ENCODE measurements around the gene CDH13. TPM values are rescaled to one million over a fixed set of nuclear protein-coding genes. Genes with fewer than 3 reads are reported as not detected.

Gene CDH13
- total RNA-seq, 2 experiments from 2014 or later, result not detected

GRCh38 chr16:83348991-83349390, 722.2 kb downstream of the CDH13 start:
- Histone ChIP-seq H3K9me3 (ENCODE audit: low read length) (no peaks in the 10 kb centered on the region), H3K4me1 (ENCODE audit: insufficient read depth, low read length, poor library complexity, severe bottlenecking) (no peaks in the 10 kb centered on the region), H2AFZ (ENCODE audit: low read length) (no peak overlapping the region), H3K9me2 (ENCODE audit: insufficient read depth, low read length) (no peaks in the 10 kb centered on the region), H3K27ac (ENCODE audit: low read depth, low read length, poor library complexity, severe bottlenecking) (no peak overlapping the region), H3K36me3 (ENCODE audit: insufficient read depth, low read length) (no peaks in the 10 kb centered on the region), H3K4me3 (ENCODE audit: low read depth, low read length, poor library complexity, severe bottlenecking) (no peak overlapping the region), H4K20me1 (ENCODE audit: insufficient read depth, low read length) (no peaks in the 10 kb centered on the region), H3K4me2 (ENCODE audit: low read length) (no peak overlapping the region), H3K79me2 (ENCODE audit: insufficient read depth, low read depth, low read length) (no peaks in the 10 kb centered on the region)
- no TSS peak for BruUV-seq (replicated peaks)
- no peak for DNase-seq (ENCODE audit: low spot score)
- ChIA-PET POLR2A (no interaction called here), CTCF (ENCODE audit: unreplicated experiment) (no interaction called here)
- intact Hi-C loops (cut with micrococcal nuclease; ENCODE audit: unreplicated experiment), result no loop called here
- TF ChIP-seq EZH2phosphoT487 (IDR thresholded peaks at IDR 0.05; ENCODE audit: borderline replicate concordance, low read depth, low read length) (no peak), CTCF (conservative IDR thresholded peaks at IDR 0.05; ENCODE audit: low read length) (no peak)

- TF ChIP-seq CTCF (conservative IDR thresholded peaks at IDR 0.05; ENCODE audit: low read length) (no peak), EZH2phosphoT487 (IDR thresholded peaks at IDR 0.05; ENCODE audit: borderline replicate concordance, low read depth, low read length) (no peak)
- H2AFZ ChIP-seq (ENCODE audit: low read length), result no peak overlapping the region
- no peak overlapping the region for H3K4me2 ChIP-seq (ENCODE audit: low read length)
- H3K36me3 ChIP-seq (ENCODE audit: insufficient read depth, low read length), result no peaks in the 10 kb centered on the region
- H3K4me1 ChIP-seq (ENCODE audit: insufficient read depth, low read length, poor library complexity, severe bottlenecking), result no peaks in the 10 kb centered on the region
- no peaks in the 10 kb centered on the region for H3K9me2 ChIP-seq (ENCODE audit: insufficient read depth, low read length)
- no peak overlapping the region for H3K4me3 ChIP-seq (ENCODE audit: low read depth, low read length, poor library complexity, severe bottlenecking)
- H3K79me2 ChIP-seq (ENCODE audit: insufficient read depth, low read depth, low read length), result no peaks in the 10 kb centered on the region
- no peaks in the 10 kb centered on the region for H3K9me3 ChIP-seq (ENCODE audit: low read length)
- no peak overlapping the region for H3K27ac ChIP-seq (ENCODE audit: low read depth, low read length, poor library complexity, severe bottlenecking)
- intact Hi-C loops (cut with micrococcal nuclease; ENCODE audit: unreplicated experiment), result no loop called here
- no TSS peak for BruUV-seq (replicated peaks)
- CTCF ChIA-PET (ENCODE audit: unreplicated experiment), result no interaction called here
- no peak for DNase-seq (ENCODE audit: low spot score)
- POLR2A ChIA-PET, result no interaction called here
- H4K20me1 ChIP-seq (ENCODE audit: insufficient read depth, low read length), result no peaks in the 10 kb centered on the region
These were observed 723.7 kb downstream of the CDH13 start for GRCh38 chr16:83350481-83350880.

- Histone ChIP-seq H3K36me3 (ENCODE audit: insufficient read depth, low read length) (no peaks in the 10 kb centered on the region), H3K9me3 (ENCODE audit: low read length) (no peaks in the 10 kb centered on the region), H3K27ac (ENCODE audit: low read depth, low read length, poor library complexity, severe bottlenecking) (no peak overlapping the region), H3K79me2 (ENCODE audit: insufficient read depth, low read depth, low read length) (no peaks in the 10 kb centered on the region), H3K4me3 (ENCODE audit: low read depth, low read length, poor library complexity, severe bottlenecking) (no peak overlapping the region), H4K20me1 (ENCODE audit: insufficient read depth, low read length) (no peaks in the 10 kb centered on the region), H2AFZ (ENCODE audit: low read length) (no peak overlapping the region), H3K4me2 (ENCODE audit: low read length) (no peak overlapping the region), H3K9me2 (ENCODE audit: insufficient read depth, low read length) (no peaks in the 10 kb centered on the region), H3K4me1 (ENCODE audit: insufficient read depth, low read length, poor library complexity, severe bottlenecking) (no peaks in the 10 kb centered on the region)
- BruUV-seq (replicated peaks), result no TSS peak
- DNase-seq (ENCODE audit: low spot score), result no peak
- POLR2A ChIA-PET, result no interaction called here
- TF ChIP-seq EZH2phosphoT487 (IDR thresholded peaks at IDR 0.05; ENCODE audit: borderline replicate concordance, low read depth, low read length) (no peak), CTCF (conservative IDR thresholded peaks at IDR 0.05; ENCODE audit: low read length) (no peak)
- CTCF ChIA-PET (ENCODE audit: unreplicated experiment), result no interaction called here
- intact Hi-C loops (cut with micrococcal nuclease; ENCODE audit: unreplicated experiment), result no loop called here
These were observed 725.1 kb downstream of the CDH13 start for GRCh38 chr16:83351846-83352245.

All from OCI-LY7 (cell line).